Spleen (tissue), 11 donors: Measurements from ENCODE around the gene NECTIN1. TPM values are rescaled to one million over a fixed set of nuclear protein-coding genes. Genes with fewer than 3 reads are reported as not detected.

Experiments used
- DNase-seq: peaks from one replicate; pipeline ENCODE4 v3.0.0-alpha.2; 2020
- H3K27ac ChIP-seq, 8 donors: fragments of 200-600 bp; sonication (generic) in 7 of 8; 1 replicate in 4 of 8; 2 replicates in 4 of 8; pipeline versions ENCODE4 v1.5.0 to v1.8.0; 2016 to 2021; ENCODE audit warnings: inconsistent platforms in 4 of 8, mild to moderate bottlenecking in 4 of 8, moderate library complexity in 1 of 8
- H3K27me3 ChIP-seq, 7 donors: fragments of 200-600 bp; sonication (generic) in 6 of 7; replicated peaks in 1 of 7; 1 replicate in 4 of 7; 2 replicates in 3 of 7; pipeline versions ENCODE4 v1.5.0 to v1.8.0; 2016 to 2021; ENCODE audit warnings: inconsistent platforms in 3 of 7, mild to moderate bottlenecking in 1 of 7
- H3K36me3 ChIP-seq, 6 donors: fragments of 200-600 bp; sonication (generic) in 5 of 6; 1 replicate in 4 of 6; 2 replicates in 2 of 6; pipeline versions ENCODE4 v1.5.0 to v1.8.0; 2016 to 2021; ENCODE audit warnings: inconsistent platforms in 2 of 6
- H3K4me1 ChIP-seq, 6 donors: fragments of 200-600 bp; sonication (generic) in 5 of 6; 1 replicate in 3 of 6; 2 replicates in 3 of 6; pipeline versions ENCODE4 v1.5.0 to v1.8.0; 2016 to 2021; ENCODE audit warnings: inconsistent platforms in 3 of 6
- H3K4me3 ChIP-seq, 8 donors: fragments of 200-600 bp; sonication (generic) in 7 of 8; 1 replicate in 4 of 8; 2 replicates in 4 of 8; pipeline versions ENCODE4 v1.5.0 to v1.8.0; 2016 to 2021; ENCODE audit warnings: inconsistent platforms in 4 of 8, mild to moderate bottlenecking in 4 of 8, moderate library complexity in 2 of 8
- H3K9me3 ChIP-seq, 8 donors: fragments of 200-600 bp; sonication (generic) in 7 of 8; 1 replicate in 4 of 8; 2 replicates in 4 of 8; pipeline versions ENCODE4 v1.5.0 to v1.8.0; 2016 to 2021; ENCODE audit warnings: inconsistent platforms in 4 of 8
- POLR2A ChIP-seq, 3 donors: fragments of 450-650 bp; IDR thresholded peaks; one replicate each; pipeline ENCODE4 v1.5.1; 2017; ENCODE audit warnings: antibody characterized with exemption in 3 of 3, mild to moderate bottlenecking in 1 of 3
- POLR2AphosphoS5 ChIP-seq, 3 donors: sonication (generic); formaldehyde crosslinking; IDR thresholded peaks; one replicate each; pipeline ENCODE4 v1.5.1; 2017; ENCODE audit warnings: antibody characterized with exemption in 3 of 3
- whole genome bisulfite sequencing, 5 donors: extraction: QIAGEN DNeasy Blood & Tissue Kit in 3 of 5; methylation state at CpG; one replicate each; pipeline versions ENCODE4 v1.1.5 to v1.1.7; 2013 to 2018; 5-methylcytosine and 5-hydroxymethylcytosine counted together
- intact Hi-C: fragments of 100-400 bp; cut with DNase I; formaldehyde crosslinking; loops from one replicate; pipeline ENCODE4 v1.15.0; 2023; ENCODE audit warnings: low total_unique reads
- polyA plus RNA-seq, 3 donors: library from polyadenylated mRNA; stranded (reverse); fragments of 200-250 nt; gene quantifications; one replicate each; pipeline ENCODE4 v1.2.1, GENCODE V29; 2013
- total RNA-seq, 7 donors: library from RNA; depleted of rRNA in 3 of 7; stranded (reverse); fragments of >200 nt in 3 of 7; fragmentation: NEBNext Ultra II Directional in 4 of 7; extraction: Animal tissue kit (Norgen Biotek cat#: 25700) in 4 of 7; gene quantifications; one replicate each; pipeline versions ENCODE4 v1.1.0 to v1.2.1, GENCODE V29; 2016 to 2021
- TF ChIP-seq, protein P1 (sequence below), 11 experiments: fragments of 200-600 bp in 7 of 11; fragments of 450-650 bp in 4 of 11; sonication (generic) in 4 of 11; IDR thresholded peaks in 8 of 11; conservative IDR thresholded peaks in 3 of 11; 1 replicate in 7 of 11; 2 replicates in 4 of 11; pipeline versions ENCODE4 v1.4.0 to v1.8.0; 2016 to 2021; ENCODE audit warnings: antibody characterized with exemption in 11 of 11, inconsistent platforms in 4 of 11, mild to moderate bottlenecking in 1 of 11
- donor health status: healthy with polysubstance abuse.
- donor health status: DM: no; HTN: no; CAD: no; lungs with moderate emphysema.
- donor health status: DM: no; HTN: no; CAD: no.
- donor health status: Bipolar disorder and iron deficiency.
- donor health status: healthy.
- donor health status: DM: no; HTN: no; CAD: no.
- donor health status: DM: yes; HTN: yes; CAD: no.

NECTIN1 gene
- total and polyA plus RNA-seq, 10 donors: 0.67 to 16.2 (median 5.8) TPM

GRCh38 chr11:119721129-119722120 is 7.6 kb downstream of the NECTIN1 start:
- Histone ChIP-seq H3K27me3 (peaks cover 0 to 4% (median 0%) of the 10 kb centered on the region in 7 donors), H3K4me1 (peaks cover 0 to 41% (median 11%) of the 10 kb centered on the region in 6 donors), H3K4me3 (no peak overlapping the region), H3K36me3 (no peaks in the 10 kb centered on the region), H3K9me3 (no peaks in the 10 kb centered on the region), H3K27ac (peak overlapping the region in 1 of 8 donors; percentile 5)
- no peak for DNase-seq
- TF ChIP-seq, protein P1, sequence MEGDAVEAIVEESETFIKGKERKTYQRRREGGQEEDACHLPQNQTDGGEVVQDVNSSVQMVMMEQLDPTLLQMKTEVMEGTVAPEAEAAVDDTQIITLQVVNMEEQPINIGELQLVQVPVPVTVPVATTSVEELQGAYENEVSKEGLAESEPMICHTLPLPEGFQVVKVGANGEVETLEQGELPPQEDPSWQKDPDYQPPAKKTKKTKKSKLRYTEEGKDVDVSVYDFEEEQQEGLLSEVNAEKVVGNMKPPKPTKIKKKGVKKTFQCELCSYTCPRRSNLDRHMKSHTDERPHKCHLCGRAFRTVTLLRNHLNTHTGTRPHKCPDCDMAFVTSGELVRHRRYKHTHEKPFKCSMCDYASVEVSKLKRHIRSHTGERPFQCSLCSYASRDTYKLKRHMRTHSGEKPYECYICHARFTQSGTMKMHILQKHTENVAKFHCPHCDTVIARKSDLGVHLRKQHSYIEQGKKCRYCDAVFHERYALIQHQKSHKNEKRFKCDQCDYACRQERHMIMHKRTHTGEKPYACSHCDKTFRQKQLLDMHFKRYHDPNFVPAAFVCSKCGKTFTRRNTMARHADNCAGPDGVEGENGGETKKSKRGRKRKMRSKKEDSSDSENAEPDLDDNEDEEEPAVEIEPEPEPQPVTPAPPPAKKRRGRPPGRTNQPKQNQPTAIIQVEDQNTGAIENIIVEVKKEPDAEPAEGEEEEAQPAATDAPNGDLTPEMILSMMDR (IDR thresholded peaks at IDR 0.05 in 8 of 11, conservative IDR thresholded peaks at IDR 0.05 in 3 of 11): peak in 8 of 11 experiments; percentile 22 to 68 (median 38)
- no peak for TF ChIP-seq POLR2A (IDR thresholded peaks at IDR 0.05)
- WGBS, 5 donors: 71 to 83% (median 79%) methylated on average over 13 of the region's 13 CpGs
- intact Hi-C loops: no loop called here

DNA sequence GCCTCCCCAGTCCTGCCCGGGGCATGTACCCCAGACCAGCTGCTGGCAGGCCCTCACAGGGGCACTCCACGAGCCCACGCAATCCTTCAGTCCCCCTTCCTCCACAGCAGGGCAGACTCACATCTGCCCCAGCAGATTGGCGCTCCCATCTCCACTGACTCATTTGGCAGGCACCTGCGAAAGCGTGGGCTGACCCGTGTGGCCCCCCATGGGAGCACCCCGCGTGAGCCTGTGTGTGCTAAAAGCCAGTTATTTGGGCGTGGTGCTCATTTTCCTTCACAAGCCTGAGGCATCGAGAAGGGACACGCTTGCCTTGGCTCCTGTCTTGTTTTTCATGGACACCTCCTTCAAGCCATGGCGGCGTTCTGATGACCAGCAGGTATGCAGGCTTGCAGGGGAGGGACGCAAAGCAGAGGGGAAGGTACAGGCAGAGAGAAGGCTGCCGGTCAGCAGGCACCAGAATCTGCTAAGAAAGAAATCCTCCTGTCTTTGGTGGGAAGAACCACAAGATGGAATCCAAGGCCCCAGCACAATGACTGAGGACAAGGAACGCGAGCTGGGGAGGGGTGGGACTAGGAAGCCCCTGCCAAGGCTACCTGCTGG is 8.6 kb downstream of the NECTIN1 start:
- H3K4me1 ChIP-seq: peaks cover 0 to 31% (median 3%) of the 10 kb centered on the region in 6 donors
- H3K4me3 ChIP-seq: no peak overlapping the region
- TF ChIP-seq POLR2AphosphoS5 (IDR thresholded peaks at IDR 0.05) (no peak), POLR2A (IDR thresholded peaks at IDR 0.05) (no peak)
- TF ChIP-seq, protein P1 (IDR thresholded peaks at IDR 0.05 in 8 of 11, conservative IDR thresholded peaks at IDR 0.05 in 3 of 11): no peak
- 82 to 97% (median 89%) methylated on average over 17 to 18 of the region's 18 CpGs for WGBS, 5 donors
- H3K36me3 ChIP-seq: no peaks in the 10 kb centered on the region
- DNase-seq: peak; percentile 66
- H3K27me3 ChIP-seq: peaks cover 0 to 3% (median 0%) of the 10 kb centered on the region in 7 donors
- H3K27ac ChIP-seq: peak overlapping the region in 1 of 8 donors; percentile 5
- intact Hi-C loops: no loop called here
- no peaks in the 10 kb centered on the region for H3K9me3 ChIP-seq

DNA sequence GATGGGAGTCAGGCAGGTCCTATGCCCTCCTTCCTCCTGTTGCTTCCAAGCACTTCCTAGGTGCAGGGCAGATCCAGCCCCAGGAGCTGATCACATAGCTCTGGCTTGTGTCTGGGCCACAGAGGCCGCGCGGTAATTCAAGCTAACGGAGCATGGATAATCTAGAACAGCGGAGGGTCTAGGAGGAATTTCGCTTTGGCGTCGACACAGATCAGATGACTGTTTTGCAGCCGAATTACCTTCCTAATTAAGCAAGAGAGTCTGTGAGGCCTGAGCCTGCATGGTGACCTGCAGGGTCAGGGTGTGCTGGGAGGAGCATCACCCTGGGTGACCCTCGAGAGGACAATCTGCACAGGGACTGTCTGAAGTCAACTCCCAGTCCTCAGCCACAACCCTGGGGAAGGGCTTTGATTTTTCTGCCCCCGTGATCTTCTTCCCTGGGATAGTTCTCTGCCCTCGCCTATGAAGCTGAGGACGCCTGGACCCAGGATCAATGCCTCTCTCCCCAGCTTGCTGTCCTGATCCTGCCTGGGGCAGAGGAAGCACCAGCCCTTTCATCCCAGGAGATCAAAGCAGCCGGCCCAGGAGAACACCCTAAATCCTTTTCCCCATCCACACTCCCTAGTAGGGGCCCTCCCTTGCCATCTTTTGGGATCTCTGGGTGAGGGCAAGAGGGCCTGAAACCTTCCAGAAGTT is 11.0 kb downstream of the NECTIN1 start:
- 85 to 91% (median 89%) methylated on average over 9 to 14 of the region's 14 CpGs for WGBS, 5 donors
- Histone ChIP-seq H3K27ac (no peak overlapping the region), H3K27me3 (peaks cover 0 to 3% (median 0%) of the 10 kb centered on the region in 7 donors), H3K4me3 (no peak overlapping the region), H3K36me3 (no peaks in the 10 kb centered on the region), H3K4me1 (peaks cover 0 to 38% (median 6%) of the 10 kb centered on the region in 6 donors), H3K9me3 (no peaks in the 10 kb centered on the region)
- intact Hi-C loops: no loop called here
- no peak for TF ChIP-seq POLR2A (IDR thresholded peaks at IDR 0.05)
- TF ChIP-seq POLR2AphosphoS5 (IDR thresholded peaks at IDR 0.05): no peak
- TF ChIP-seq, protein P1 (IDR thresholded peaks at IDR 0.05 in 8 of 11, conservative IDR thresholded peaks at IDR 0.05 in 3 of 11): no peak
- no peak for DNase-seq
